ENCODE measurements around the gene SAP30BP. TPM values are rescaled to one million over a fixed set of nuclear protein-coding genes. Genes with fewer than 3 reads are reported as not detected.

Gene SAP30BP
- total RNA-seq, 5 donors from 2014 or later (not counting 1 experiment from before 2014, with no cell fraction given), result 124 to 191 (median 128) TPM

DNA sequence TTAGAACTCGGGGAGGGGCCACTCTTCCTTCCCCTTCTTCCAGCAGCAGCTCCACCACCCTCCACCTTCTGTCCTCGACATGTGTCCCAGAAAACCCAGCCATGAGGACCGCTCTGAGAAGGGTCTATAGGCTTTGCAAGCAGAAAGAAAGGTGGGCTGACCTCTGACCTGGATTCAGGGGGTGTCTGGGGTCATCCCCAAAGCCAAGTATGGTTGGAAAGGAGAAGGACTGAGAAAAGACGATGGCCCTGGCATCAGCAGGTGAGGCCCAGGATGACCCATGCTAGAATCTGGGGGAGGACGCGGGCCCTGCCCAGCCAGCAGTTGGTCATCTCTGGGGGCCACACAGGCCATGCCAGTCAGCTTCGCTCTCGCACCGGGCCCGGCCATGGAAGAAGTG is 40.0 kb upstream of the SAP30BP start:
- DNase-seq (no peak), ATAC-seq (replicated peaks in 1 of 4) (no peak)
- Histone ChIP-seq H3K36me3 (ENCODE audit: control insufficient read depth in 2 of 2, extremely low read depth in 1 of 2, insufficient read depth in 1 of 2, low read length in 1 of 2) (peaks cover 16 to 23% of the 10 kb centered on the region in 2 donors), H3K27ac (ENCODE audit: low read length) (no peak overlapping the region), H3K27me3 (replicated peaks in 1 of 2; ENCODE audit: control insufficient read depth in 2 of 2, extremely low read depth in 1 of 2, insufficient read depth in 2 of 2, low read length in 1 of 2) (no peaks in the 10 kb centered on the region), H3K9me3 (no peaks in the 10 kb centered on the region), H3K4me3 (ENCODE audit: control insufficient read depth in 1 of 2, extremely low read depth in 1 of 2, low read length in 1 of 2) (no peak overlapping the region), H3K4me1 (ENCODE audit: control insufficient read depth in 1 of 2, extremely low read depth in 1 of 2, insufficient read depth in 2 of 2, low read length in 2 of 2) (no peaks in the 10 kb centered on the region)
- WGBS (ENCODE audit: insufficient coverage), result 100% methylated on average over 3 of the region's 10 CpGs
- no peaks in the 10 kb centered on the region for H3K9me3 Mint-ChIP-seq
- no peak overlapping the region for H3K4me3 Mint-ChIP-seq
- no peak overlapping the region for H3K27ac Mint-ChIP-seq
- CTCF ChIA-PET, result no interaction called here
- POLR2A ChIA-PET, result no interaction called here
- H3K4me1 Mint-ChIP-seq, result peaks cover 0 to 4% (median 0%) of the 10 kb centered on the region in 3 donors
- no peaks in the 10 kb centered on the region for H3K36me3 Mint-ChIP-seq
- no peaks in the 10 kb centered on the region for H3K27me3 Mint-ChIP-seq

DNA sequence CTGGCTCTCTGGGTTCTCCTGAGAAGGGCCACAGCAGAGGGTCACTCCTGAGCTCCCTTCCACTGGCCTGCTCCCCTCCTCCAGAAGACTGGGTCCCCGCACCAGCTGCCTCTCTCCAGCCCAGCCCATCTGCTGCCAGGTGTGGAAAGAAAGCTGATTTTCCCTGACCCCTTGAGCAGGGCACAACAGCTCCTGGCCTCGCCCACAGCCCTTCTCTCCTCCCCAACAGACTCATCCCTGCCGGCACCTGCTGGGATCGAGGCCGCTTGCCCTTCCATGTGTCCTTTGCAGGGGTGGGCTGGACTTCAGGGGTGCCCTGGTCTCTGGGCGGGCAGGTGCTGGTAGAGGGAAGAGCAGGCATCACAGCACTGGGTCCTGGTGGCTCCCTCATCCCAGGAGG is 38.7 kb upstream of the SAP30BP start:
- no peak for ATAC-seq (replicated peaks in 1 of 4)
- Histone ChIP-seq H3K4me3 (ENCODE audit: control insufficient read depth in 1 of 2, extremely low read depth in 1 of 2, low read length in 1 of 2) (no peak overlapping the region), H3K9me3 (no peaks in the 10 kb centered on the region), H3K4me1 (ENCODE audit: control insufficient read depth in 1 of 2, extremely low read depth in 1 of 2, insufficient read depth in 2 of 2, low read length in 2 of 2) (peaks cover 2 to 9% of the 10 kb centered on the region in 2 experiments), H3K36me3 (ENCODE audit: control insufficient read depth in 2 of 2, extremely low read depth in 1 of 2, insufficient read depth in 1 of 2, low read length in 1 of 2) (peaks cover 20 to 22% of the 10 kb centered on the region in 2 donors), H3K27me3 (replicated peaks in 1 of 2; ENCODE audit: control insufficient read depth in 2 of 2, extremely low read depth in 1 of 2, insufficient read depth in 2 of 2, low read length in 1 of 2) (no peaks in the 10 kb centered on the region), H3K27ac (ENCODE audit: low read length) (no peak overlapping the region)
- no peaks in the 10 kb centered on the region for H3K36me3 Mint-ChIP-seq
- H3K4me1 Mint-ChIP-seq, result peaks cover under 1 to 5% (median 5%) of the 10 kb centered on the region in 3 donors
- WGBS (ENCODE audit: insufficient coverage), result 88% methylated on average over 1 of the region's 6 CpGs
- DNase-seq, result no peak
- ChIA-PET CTCF (no interaction called here), POLR2A (interaction anchor here in 1 of 2 donors (0.5 kb wide), 1 partner anchor 252 kb away, joined by 10 read pairs; no protein-coding TSS in a partner anchor)
- H3K9me3 Mint-ChIP-seq, result no peaks in the 10 kb centered on the region
- no peak overlapping the region for H3K27ac Mint-ChIP-seq
- H3K27me3 Mint-ChIP-seq, result no peaks in the 10 kb centered on the region
- no peak overlapping the region for H3K4me3 Mint-ChIP-seq

DNA sequence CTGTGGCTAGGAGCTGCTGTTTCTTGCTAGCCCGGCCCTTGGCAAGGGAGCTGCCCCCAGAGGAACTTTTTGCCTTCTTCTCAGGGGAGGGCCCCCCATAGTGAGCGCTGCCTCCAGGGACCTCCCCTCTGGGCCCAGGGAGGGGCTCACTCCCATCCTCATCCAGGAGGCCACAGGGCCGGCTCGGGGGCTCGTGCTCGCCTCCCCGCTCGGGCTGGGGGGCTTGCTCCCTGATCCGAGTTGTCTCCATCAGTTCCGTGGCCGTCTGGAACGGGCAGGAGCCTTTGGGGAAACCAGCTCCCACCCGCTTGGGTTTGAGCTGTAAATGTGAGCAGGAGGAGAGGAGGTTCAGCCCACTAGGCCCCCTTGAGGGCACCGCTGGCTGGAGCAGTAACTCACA is 38.0 kb upstream of the SAP30BP start:
- 91% methylated on average over 13 of the region's 14 CpGs for WGBS (ENCODE audit: insufficient coverage)
- H3K27ac Mint-ChIP-seq, result no peak overlapping the region
- DNase-seq (no peak), ATAC-seq (replicated peaks in 1 of 4) (no peak)
- no peaks in the 10 kb centered on the region for H3K36me3 Mint-ChIP-seq
- H3K4me3 ChIP-seq (ENCODE audit: control insufficient read depth in 1 of 2, extremely low read depth in 1 of 2, low read length in 1 of 2), result no peak overlapping the region
- H3K36me3 ChIP-seq (ENCODE audit: control insufficient read depth in 2 of 2, extremely low read depth in 1 of 2, insufficient read depth in 1 of 2, low read length in 1 of 2), result peaks cover 20 to 22% of the 10 kb centered on the region in 2 donors
- H3K9me3 ChIP-seq, result no peaks in the 10 kb centered on the region
- H3K27me3 Mint-ChIP-seq, result no peaks in the 10 kb centered on the region
- peaks cover 7 to 10% (median 9%) of the 10 kb centered on the region in 3 donors for H3K4me1 Mint-ChIP-seq
- H3K9me3 Mint-ChIP-seq, result no peaks in the 10 kb centered on the region
- no peaks in the 10 kb centered on the region for H3K27me3 ChIP-seq (replicated peaks in 1 of 2; ENCODE audit: control insufficient read depth in 2 of 2, extremely low read depth in 1 of 2, insufficient read depth in 2 of 2, low read length in 1 of 2)
- ChIA-PET CTCF (interaction anchor here in 1 of 2 donors (0.9 kb wide), 1 partner anchor 124 kb away, joined by 3 read pairs; no protein-coding TSS in a partner anchor), POLR2A (interaction anchor here in 1 of 2 donors (0.6 kb wide), 1 partner anchor 11 kb away, joined by 3 read pairs; no protein-coding TSS in a partner anchor)
- no peak overlapping the region for H3K4me3 Mint-ChIP-seq
- no peak overlapping the region for H3K27ac ChIP-seq (ENCODE audit: low read length)
- H3K4me1 ChIP-seq (ENCODE audit: control insufficient read depth in 1 of 2, extremely low read depth in 1 of 2, insufficient read depth in 2 of 2, low read length in 2 of 2), result peaks cover 2 to 16% of the 10 kb centered on the region in 2 experiments

DNA sequence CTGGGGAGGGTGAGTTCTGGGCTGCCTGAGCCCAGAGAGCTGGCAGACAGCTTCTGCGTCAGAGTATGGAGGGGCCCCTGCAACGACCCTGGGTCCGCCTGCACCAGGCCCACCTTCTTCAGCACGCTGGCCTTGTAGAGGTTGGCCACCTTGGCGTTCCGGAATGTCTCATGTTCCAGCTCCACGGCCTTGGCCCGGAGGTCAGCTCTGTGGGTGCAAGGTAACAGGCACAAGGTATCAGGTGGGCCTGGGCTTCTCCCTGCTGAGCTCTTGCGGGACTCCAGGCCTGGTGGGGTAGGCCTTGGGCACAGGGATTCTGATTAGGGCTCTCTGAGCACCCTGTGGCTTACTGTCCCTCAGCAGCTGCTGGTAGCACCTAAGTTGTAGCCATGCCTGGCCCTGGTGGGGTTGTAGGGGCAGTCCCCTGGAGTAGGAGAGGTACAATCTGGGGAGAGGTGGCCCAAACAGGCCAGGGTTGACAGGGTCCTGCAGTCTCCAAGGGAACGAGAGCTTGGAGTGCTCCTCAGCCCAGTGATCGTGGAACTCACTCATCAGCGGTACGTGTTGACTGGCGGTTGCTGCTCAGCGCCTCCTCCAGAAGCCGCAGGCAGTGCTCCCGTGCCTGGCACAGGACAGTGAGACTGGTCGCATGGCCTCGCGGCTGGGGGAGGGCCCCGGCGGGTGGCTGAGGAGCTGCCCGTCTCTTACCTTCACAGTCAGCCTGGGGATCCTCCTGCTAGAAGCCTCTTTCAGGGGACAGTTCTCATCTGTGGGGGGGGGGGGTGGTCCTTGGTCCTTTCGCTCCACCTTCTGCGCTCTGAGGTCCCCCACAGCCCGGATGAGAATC is 36.8 kb upstream of the SAP30BP start:
- CTCF ChIA-PET, result interaction anchor here in 1 of 2 donors (0.6 kb wide), 1 partner anchor 209 kb away, joined by 3 read pairs; no protein-coding TSS in a partner anchor
- Mint-ChIP-seq H3K9me3 (no peaks in the 10 kb centered on the region), H3K27ac (no peak overlapping the region), H3K4me1 (peaks cover 8 to 12% (median 9%) of the 10 kb centered on the region in 3 donors), H3K36me3 (no peaks in the 10 kb centered on the region), H3K4me3 (no peak overlapping the region), H3K27me3 (no peaks in the 10 kb centered on the region)
- no peak overlapping the region for H3K4me3 ChIP-seq (ENCODE audit: control insufficient read depth in 1 of 2, extremely low read depth in 1 of 2, low read length in 1 of 2)
- H3K36me3 ChIP-seq (ENCODE audit: control insufficient read depth in 2 of 2, extremely low read depth in 1 of 2, insufficient read depth in 1 of 2, low read length in 1 of 2), result peaks cover 15 to 17% of the 10 kb centered on the region in 2 donors
- DNase-seq, result no peak
- no peak for ATAC-seq (replicated peaks in 1 of 4)
- H3K27ac ChIP-seq (ENCODE audit: low read length), result no peak overlapping the region
- 91% methylated on average over 21 of the region's 26 CpGs for WGBS (ENCODE audit: insufficient coverage)
- no peaks in the 10 kb centered on the region for H3K27me3 ChIP-seq (replicated peaks in 1 of 2; ENCODE audit: control insufficient read depth in 2 of 2, extremely low read depth in 1 of 2, insufficient read depth in 2 of 2, low read length in 1 of 2)
- peaks cover 2 to 16% of the 10 kb centered on the region in 2 experiments for H3K4me1 ChIP-seq (ENCODE audit: control insufficient read depth in 1 of 2, extremely low read depth in 1 of 2, insufficient read depth in 2 of 2, low read length in 2 of 2)
- POLR2A ChIA-PET, result no interaction called here
- no peaks in the 10 kb centered on the region for H3K9me3 ChIP-seq

GRCh38 chr17:75631353-75631752 is 35.8 kb upstream of the SAP30BP start:
- ChIA-PET CTCF (interaction anchor here in 1 of 2 donors (0.9 kb wide), 1 partner anchor 122 kb away, joined by 4 read pairs; no protein-coding TSS in a partner anchor), POLR2A (no interaction called here)
- Mint-ChIP-seq H3K4me1 (peaks cover 8 to 12% (median 9%) of the 10 kb centered on the region in 3 donors), H3K4me3 (no peak overlapping the region), H3K27ac (no peak overlapping the region), H3K36me3 (no peaks in the 10 kb centered on the region), H3K9me3 (no peaks in the 10 kb centered on the region), H3K27me3 (no peaks in the 10 kb centered on the region)
- DNase-seq, result no peak
- Histone ChIP-seq H3K4me3 (ENCODE audit: control insufficient read depth in 1 of 2, extremely low read depth in 1 of 2, low read length in 1 of 2) (no peak overlapping the region), H3K9me3 (no peaks in the 10 kb centered on the region), H3K4me1 (ENCODE audit: control insufficient read depth in 1 of 2, extremely low read depth in 1 of 2, insufficient read depth in 2 of 2, low read length in 2 of 2) (peaks cover 2 to 16% of the 10 kb centered on the region in 2 experiments), H3K36me3 (ENCODE audit: control insufficient read depth in 2 of 2, extremely low read depth in 1 of 2, insufficient read depth in 1 of 2, low read length in 1 of 2) (peaks cover 10 to 15% of the 10 kb centered on the region in 2 donors), H3K27ac (ENCODE audit: low read length) (no peak overlapping the region), H3K27me3 (replicated peaks in 1 of 2; ENCODE audit: control insufficient read depth in 2 of 2, extremely low read depth in 1 of 2, insufficient read depth in 2 of 2, low read length in 1 of 2) (no peaks in the 10 kb centered on the region)
- 97% methylated on average over 27 of the region's 27 CpGs for WGBS (ENCODE audit: insufficient coverage)
- ATAC-seq (replicated peaks in 1 of 4), result no peak

- 91% methylated on average over 7 of the region's 12 CpGs for WGBS (ENCODE audit: insufficient coverage)
- H3K27me3 Mint-ChIP-seq, result no peaks in the 10 kb centered on the region
- Histone ChIP-seq H3K36me3 (ENCODE audit: control insufficient read depth in 2 of 2, extremely low read depth in 1 of 2, insufficient read depth in 1 of 2, low read length in 1 of 2) (peaks cover 3 to 10% of the 10 kb centered on the region in 2 donors), H3K27ac (ENCODE audit: low read length) (no peak overlapping the region), H3K4me3 (ENCODE audit: control insufficient read depth in 1 of 2, extremely low read depth in 1 of 2, low read length in 1 of 2) (no peak overlapping the region), H3K27me3 (replicated peaks in 1 of 2; ENCODE audit: control insufficient read depth in 2 of 2, extremely low read depth in 1 of 2, insufficient read depth in 2 of 2, low read length in 1 of 2) (no peaks in the 10 kb centered on the region), H3K9me3 (no peaks in the 10 kb centered on the region), H3K4me1 (ENCODE audit: control insufficient read depth in 1 of 2, extremely low read depth in 1 of 2, insufficient read depth in 2 of 2, low read length in 2 of 2) (peaks cover 2 to 16% of the 10 kb centered on the region in 2 experiments)
- H3K4me1 Mint-ChIP-seq, result peaks cover 8 to 12% (median 9%) of the 10 kb centered on the region in 3 donors
- no peaks in the 10 kb centered on the region for H3K9me3 Mint-ChIP-seq
- H3K4me3 Mint-ChIP-seq, result no peak overlapping the region
- H3K27ac Mint-ChIP-seq, result no peak overlapping the region
- H3K36me3 Mint-ChIP-seq, result no peaks in the 10 kb centered on the region
- ChIA-PET POLR2A (interaction anchor here in 1 of 2 donors (0.6 to 0.9 kb wide), 2 partner anchors 42 to 181 kb away, joined by 3 to 7 read pairs; no protein-coding TSS in a partner anchor), CTCF (interaction anchor here (0.6 to 3.4 kb wide), 8 partner anchors 13 to 743 kb away, joined by 3 to 49 read pairs (median 6); a partner anchor contains a TSS)
- DNase-seq (no peak), ATAC-seq (replicated peaks in 1 of 4) (no peak)
These were observed 34.7 kb upstream of the SAP30BP start for GRCh38 chr17:75632428-75632827.

All from T-cell (primary cell).